NCI-H69 (cell line): ENCODE results near the gene KRT24.
A peak's percentile ranks its signal among the peaks of the same experiment; 100 is the strongest.
"Not testable (repeated sequence)": the region's sequence is repeated elsewhere in the genome, so short reads cannot be mapped to it uniquely, and the experiment has no call there.

ENCODE experiments used
- DNase-seq: peaks from one replicate; lab custom pipeline; 2025; lab: John Stamatoyannopoulos, UW

Gene KRT24

DNA sequence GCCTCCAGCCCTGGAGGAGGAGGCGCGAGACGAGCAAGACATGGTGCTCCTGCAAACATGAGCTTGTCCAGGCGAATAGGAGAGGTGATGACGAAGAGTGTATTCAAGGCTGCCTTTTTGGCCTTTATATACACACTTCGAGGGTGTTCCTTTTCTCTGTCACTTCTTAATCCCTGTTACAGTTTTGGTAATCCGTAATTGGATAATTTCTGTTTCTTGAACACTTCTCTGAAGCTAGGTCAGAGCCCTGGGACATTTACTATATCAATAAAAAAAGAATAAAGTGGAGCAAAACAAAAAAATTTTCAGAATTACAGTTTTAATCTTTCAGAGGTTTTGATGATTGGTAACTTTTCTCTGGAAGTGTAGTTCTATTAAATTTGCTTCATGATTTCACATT is at the start of gene KRT24:
Gene KRT24 (minus strand): TSS at position 101 of the 400 bp plus-strand sequence. CDS start 59 bp downstream, at position 42.
- DNase-seq, result no peak

GRCh38 chr17:40751065-40751464 is 47.5 kb upstream of the KRT24 start:
- DNase-seq, result no peak

DNA sequence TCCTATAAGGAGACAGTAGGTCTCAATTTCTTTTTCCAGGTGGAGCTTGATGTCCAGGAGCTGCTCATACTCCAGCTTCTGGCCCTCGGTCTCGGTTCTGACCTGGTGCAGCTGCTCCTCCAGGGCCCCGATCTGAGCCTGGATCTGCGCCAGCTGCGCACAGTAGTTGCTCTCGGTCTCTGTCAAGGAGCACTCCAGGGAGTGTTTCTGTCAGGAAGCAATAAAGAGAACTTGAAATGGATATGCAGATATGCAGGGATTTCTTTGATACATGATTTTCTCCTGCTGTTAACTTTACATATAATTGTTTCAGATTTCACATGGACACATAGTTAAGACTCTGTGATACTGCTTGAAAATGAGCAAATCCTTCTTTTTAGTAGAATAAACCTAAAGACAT is 46.8 kb upstream of the KRT24 start:
- peak; percentile 7 for DNase-seq

DNA sequence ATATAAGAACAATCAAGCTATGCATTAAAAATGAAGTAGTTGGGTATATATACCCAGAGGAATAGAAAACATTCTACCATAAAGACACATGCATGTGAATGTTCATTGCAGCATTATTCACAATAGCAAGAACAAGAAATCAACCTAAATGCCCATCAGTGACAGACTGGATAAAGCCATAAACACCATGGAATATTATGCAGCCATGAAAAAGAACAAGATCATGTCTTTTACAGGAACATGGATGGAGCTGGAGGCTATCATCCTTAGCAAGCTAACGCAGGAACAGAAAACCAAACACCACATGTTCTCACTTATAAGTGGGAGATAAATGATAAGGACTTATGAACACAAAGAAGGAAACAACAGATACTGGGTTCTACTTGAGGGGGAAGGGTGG is 45.1 kb upstream of the KRT24 start:
- DNase-seq, result not testable (repeated sequence)

DNA sequence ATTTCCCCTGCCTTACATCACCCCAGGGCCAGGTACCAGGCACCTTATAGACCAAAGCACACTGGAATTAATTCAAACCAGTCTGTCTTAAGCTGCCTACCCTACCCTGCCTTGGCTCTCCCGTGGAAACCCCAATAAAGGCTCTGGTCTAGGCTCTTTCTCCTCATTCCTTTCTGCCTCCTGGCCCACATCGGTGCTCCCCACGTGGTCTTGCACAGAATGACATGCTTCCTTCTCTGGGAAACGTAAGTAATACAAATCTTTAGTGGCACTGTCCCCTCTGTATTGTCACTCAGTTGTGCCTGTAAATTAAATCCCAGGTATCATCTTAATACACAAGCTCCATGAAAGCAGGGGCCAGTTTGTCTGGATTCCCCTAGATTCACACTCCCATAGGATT is 35.0 kb upstream of the KRT24 start:
- DNase-seq, result no peak

DNA sequence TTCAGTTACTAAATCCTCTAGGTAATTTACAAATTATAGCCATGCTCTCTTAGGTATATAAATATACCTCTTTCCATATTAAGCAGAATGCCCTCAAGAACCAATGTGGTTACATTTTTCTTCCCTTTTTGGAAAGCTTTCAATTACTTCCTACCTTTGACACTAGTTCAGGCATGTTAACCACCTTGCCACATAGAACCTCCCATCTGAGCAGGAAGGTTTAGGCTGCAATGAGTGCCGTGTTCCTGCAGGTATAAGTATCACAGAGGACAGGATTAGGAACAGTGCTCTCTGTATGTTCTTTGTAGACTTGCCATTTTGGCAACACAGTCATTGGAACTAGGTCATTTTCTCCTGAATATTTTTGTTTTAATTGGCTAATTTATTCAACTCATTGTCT is 31.5 kb upstream of the KRT24 start:
- DNase-seq, result no peak

DNA sequence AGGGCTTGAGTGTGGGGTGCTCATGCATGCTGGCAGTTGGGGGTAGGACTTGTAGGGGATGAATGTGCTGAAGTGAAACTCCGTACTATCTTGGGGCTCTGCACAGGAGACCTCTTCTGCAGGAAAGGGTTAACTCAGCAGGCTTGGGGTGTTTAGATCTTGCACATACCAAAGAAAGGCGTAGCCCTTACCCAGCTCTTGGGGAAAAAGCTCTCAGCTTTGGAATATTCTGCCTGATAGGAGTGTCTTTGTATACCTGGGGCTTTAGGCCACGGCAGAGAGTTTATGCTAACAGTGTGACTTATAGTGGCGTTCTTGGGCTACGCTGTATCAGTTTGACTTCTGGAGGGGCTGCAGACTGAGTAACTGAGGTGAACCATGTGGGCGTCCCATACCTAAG is 30.5 kb upstream of the KRT24 start:
- DNase-seq, result no peak

- DNase-seq, result no peak
Measured at GRCh38 chr17:40730970-40731369, 27.4 kb upstream of the KRT24 start.

DNA sequence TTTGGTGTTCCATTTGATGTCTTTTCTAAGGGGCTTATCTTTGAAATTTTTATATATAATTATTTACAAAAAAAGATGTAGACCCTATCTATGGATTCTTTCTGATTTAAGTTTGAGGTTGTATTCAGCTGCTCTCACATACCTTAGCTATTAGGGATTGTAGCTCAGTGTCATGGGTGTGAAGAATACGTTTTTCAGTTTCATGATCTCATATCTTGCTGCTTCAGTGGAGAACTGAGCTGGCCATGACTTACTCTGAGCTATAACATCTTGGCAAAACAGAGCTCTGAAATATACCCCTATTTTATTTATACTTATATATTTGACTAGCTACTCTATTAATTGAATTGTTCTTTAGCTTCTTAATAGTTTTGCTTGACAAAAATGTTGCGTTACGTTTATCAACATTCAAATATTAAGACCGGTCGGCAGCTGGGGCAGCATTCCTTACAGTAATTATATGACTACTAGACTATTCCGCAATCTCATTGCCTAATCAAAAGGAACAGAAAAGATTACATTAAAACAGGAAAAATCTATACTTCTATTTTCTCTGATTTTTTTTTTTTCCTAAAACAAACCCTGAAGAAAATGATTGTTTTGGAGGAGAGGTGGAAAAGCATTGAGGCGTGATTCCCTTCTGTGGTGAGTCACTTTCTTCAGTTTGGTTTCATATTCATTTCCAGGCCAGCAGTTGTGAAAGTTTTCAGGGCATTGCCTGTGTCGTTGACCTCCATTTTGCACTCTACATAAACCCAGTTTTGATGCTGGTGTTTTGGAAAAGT is 24.1 kb upstream of the KRT24 start:
- DNase-seq, result no peak

- peak; percentile 2 for DNase-seq
Measured at GRCh38 chr17:40726919-40727318, 23.4 kb upstream of the KRT24 start.

GRCh38 chr17:40724656-40725055 is 21.1 kb upstream of the KRT24 start:
- DNase-seq, result no peak

DNA sequence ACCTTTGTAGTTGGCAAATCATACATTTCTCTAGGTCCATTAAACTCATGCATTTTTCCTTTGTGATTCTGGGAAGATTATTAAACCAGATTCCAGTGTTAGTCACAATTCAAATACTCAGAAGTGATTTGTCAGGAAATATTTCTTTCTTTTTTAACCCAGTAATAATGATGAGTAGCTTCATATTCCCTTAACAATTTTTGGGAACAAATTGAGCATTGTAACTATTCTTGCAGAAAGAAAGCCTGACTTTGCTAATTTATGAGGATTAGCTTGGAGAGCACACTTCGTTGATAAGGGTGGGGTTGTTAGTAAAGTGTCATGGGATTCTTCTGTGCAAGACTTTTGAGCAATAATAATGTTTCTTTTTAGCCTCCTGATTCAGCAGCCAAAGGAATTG is 18.7 kb upstream of the KRT24 start:
- DNase-seq, result no peak

DNA sequence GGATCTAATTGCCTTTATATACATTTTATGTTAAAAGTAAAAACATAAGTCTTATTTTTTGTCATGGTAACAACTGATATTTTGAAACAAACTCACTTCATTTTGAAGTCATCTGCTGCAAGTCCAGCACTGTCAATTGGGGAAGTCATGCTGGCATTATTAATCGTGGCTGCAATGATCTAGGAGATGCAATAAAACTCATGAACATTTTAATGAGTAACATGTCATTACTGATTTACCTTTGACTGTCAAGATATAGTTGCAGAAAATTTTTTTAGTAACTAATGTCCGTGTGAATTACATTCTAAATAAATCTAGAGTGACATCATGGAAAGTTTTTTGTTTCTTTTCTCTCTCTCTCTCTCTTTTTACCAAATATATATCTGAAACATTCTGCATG is 17.3 kb upstream of the KRT24 start:
- no peak for DNase-seq

DNA sequence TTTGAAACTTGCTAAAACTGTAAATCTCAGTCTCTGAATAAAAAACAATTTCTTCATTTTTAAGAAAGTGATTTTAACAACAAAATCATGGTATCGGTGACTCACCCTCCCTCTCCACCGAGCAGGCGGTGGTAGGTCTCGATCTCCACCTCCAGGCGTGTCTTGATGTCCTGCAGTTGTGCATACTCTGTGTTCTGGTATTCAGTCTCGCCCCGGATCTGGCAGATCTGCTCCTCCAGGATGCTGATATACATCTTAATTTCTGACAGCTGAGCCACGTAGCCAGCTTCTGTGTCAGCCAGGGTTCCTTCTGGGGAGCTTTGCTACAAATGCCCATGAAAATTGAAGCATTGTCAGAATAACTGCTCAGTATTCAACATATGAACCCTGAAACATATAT is 15.4 kb upstream of the KRT24 start:
- DNase-seq, result no peak

GRCh38 chr17:40717776-40718175 is 14.2 kb upstream of the KRT24 start:
- DNase-seq, result no peak

DNA sequence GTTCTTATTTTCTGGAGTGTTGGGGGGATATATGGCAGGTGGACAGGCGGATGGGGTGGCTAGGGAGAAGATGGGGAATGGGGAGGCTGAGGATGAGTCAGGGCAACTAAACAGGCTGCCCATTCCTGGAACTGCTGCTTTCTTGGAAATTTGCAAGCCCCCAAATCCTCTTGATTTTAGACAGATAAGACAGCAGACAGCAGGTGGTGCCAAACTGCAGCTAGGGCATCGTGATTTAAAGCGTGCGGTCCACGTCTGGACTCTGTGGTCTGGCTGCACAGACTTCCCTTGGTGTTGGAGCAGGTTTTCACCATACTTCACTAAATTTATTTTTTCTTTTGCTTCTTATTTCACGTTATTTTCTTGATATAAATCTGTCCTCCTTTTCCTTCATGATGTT is 10.9 kb upstream of the KRT24 start:
- DNase-seq, result peak; percentile 7

DNA sequence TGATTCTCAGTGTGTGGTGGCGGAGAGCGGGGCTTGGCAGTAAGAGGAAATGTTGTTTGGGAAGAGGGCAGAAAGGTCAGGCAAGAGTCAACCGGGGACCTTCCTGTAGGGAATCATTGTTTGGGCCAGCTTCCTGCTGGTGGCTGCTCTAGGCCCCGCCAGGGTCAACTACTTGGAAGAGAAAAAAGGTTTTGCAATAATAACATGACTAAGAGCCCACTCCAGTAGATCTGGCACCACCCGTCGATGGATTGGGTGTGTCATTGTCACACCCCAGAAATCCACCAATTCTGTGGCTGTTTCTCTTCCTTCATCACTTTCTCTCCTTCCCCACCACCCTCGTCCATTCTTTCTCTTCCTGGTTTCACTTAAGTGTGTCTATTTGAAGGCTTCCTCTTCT is 4.2 kb upstream of the KRT24 start:
- no peak for DNase-seq

GRCh38 chr17:40705584-40705983 is 2.0 kb upstream of the KRT24 start:
- DNase-seq, result no peak

DNA sequence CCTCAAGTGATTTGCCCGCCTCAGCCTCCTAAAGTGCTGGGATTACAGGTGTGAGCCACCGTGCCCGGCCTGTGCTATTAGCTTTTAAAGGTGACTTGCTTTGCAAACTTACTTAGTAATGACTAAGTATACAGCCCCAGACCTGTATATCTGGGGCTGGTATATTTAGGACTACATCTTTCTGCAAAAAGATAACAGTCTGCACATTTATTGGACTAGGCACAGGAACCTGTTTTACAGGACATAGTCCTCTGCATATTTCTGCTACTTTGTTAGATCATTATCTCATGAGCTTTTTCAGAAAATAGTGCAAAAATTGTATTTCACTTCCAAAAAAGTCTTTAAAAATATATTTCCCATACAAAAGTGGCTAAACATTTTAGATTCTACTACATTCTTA is 1.3 kb downstream of the KRT24 start:
- DNase-seq, result no peak

- DNase-seq, result no peak
Measured at GRCh38 chr17:40699853-40700252, 3.7 kb downstream of the KRT24 start.

- no peak for DNase-seq
Measured at GRCh38 chr17:40699371-40699770, 4.2 kb downstream of the KRT24 start.

GRCh38 chr17:40697297-40697696 is 6.3 kb downstream of the KRT24 start:
- peak; percentile 43 for DNase-seq

DNA sequence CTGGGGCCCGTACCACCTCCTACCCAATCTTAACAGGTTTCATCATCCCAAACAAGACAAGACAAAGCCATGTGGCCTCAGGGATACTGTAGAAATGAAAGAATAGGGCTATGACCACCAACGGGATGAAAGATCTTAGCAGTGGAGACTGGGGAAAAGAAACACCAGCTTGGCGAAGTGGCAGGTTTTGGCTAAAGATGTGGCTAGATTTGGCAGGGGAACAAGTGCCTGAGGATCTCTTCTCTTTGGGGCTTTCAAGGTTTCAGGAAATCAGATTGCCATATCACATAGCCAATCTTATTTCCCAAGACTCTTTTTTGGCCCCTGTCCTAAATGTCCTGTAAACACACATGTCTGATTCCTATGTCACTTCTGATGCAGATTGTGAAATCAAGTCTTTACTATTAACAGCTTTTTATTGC is 6.9 kb downstream of the KRT24 start:
- DNase-seq, result no peak

DNA sequence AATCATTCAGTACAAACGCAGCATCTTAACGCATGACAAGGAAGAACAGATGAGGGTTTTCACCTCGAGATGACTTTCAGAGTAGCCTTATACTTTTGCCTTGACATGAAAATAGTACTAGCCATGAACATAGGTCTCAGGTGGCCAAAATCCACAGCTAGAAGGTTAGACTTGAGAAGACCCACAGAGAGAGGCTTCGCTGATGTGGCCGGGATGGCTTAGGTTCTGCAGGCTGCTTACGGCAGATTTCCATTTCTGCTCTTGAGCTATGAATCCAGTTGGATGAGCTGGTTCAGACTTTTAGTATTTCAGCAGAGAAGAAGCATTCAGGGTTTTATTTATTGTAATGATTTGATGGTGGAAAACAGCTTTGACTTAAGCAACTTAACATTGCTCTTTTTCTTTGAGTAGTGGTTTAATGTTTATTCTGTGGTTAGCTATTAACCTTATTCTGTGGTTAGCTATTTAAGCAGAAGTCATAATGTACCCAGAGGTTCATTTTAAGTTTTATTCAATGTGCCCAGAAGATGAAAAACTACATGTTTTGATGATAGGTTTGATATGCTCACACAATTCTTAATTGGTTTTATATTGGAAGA is 7.6 kb downstream of the KRT24 start:
- no peak for DNase-seq
